Neutrophil (primary cell): ENCODE measurements around the gene TUBGCP4.
A peak's percentile ranks its signal among the peaks of the same experiment; 100 is the strongest.

Experiments
- H3K27ac ChIP-seq: fragments of 200-600 bp; sonication (generic); 2 replicates; pipeline ENCODE4 v1.5.1; 2016; ENCODE audit warnings: mild to moderate bottlenecking, moderate library complexity
- H3K27me3 ChIP-seq: fragments of 200-600 bp; sonication (generic); 2 replicates; pipeline ENCODE4 v1.6.0; 2016; ENCODE audit warnings: mild to moderate bottlenecking
- H3K36me3 ChIP-seq: fragments of 200-600 bp; sonication (generic); 2 replicates; pipeline ENCODE4 v1.5.1; 2017
- H3K4me1 ChIP-seq, 2 experiments: fragments of 200-600 bp in 1 of 2; sonication (generic) in 1 of 2; 1 replicate in 1 of 2; 2 replicates in 1 of 2; pipeline versions ENCODE4 v1.5.1 to v1.6.1; 2013 to 2016; ENCODE audit warnings: low read depth in 1 of 2, low read length in 1 of 2, mild to moderate bottlenecking in 1 of 2, moderate library complexity in 1 of 2; ENCODE audit not compliant: control insufficient read depth in 1 of 2, insufficient read depth in 1 of 2
- H3K4me3 ChIP-seq, 2 experiments: fragments of 200-600 bp in 1 of 2; sonication (generic) in 1 of 2; 1 replicate in 1 of 2; 2 replicates in 1 of 2; pipeline ENCODE4 v1.5.1; 2013 to 2016; ENCODE audit warnings: low read depth in 1 of 2, low read length in 1 of 2, mild to moderate bottlenecking in 1 of 2, moderate library complexity in 1 of 2
- H3K9me3 ChIP-seq: fragments of 200-600 bp; sonication (generic); 2 replicates; pipeline ENCODE4 v1.5.1; 2016
- CTCF ChIP-seq: fragments of 200-600 bp; sonication (generic); IDR thresholded peaks from 2 replicates; pipeline ENCODE4 v1.5.1; 2016; ENCODE audit warnings: antibody characterized with exemption

Gene TUBGCP4

GRCh38 chr15:43330780-43331087 lies 40.2 kb upstream of the TUBGCP4 start:
- Histone ChIP-seq H3K4me3 (peak overlapping the region; percentile 96), H3K9me3 (no peaks in the 10 kb centered on the region), H3K27me3 (no peaks in the 10 kb centered on the region), H3K36me3 (no peaks in the 10 kb centered on the region), H3K4me1 (peaks cover 17 to 18% of the 10 kb centered on the region in 2 experiments), H3K27ac (peak overlapping the region; percentile 90)
- TF ChIP-seq CTCF, result no peak

GRCh38 chr15:43346305-43346704 lies 24.6 kb upstream of the TUBGCP4 start:
- H3K36me3 ChIP-seq, result no peaks in the 10 kb centered on the region
- no peaks in the 10 kb centered on the region for H3K4me1 ChIP-seq
- no peak for TF ChIP-seq CTCF
- no peak overlapping the region for H3K27ac ChIP-seq
- no peaks in the 10 kb centered on the region for H3K9me3 ChIP-seq
- no peaks in the 10 kb centered on the region for H3K27me3 ChIP-seq
- H3K4me3 ChIP-seq, result no peak overlapping the region

- Histone ChIP-seq H3K4me3 (no peak overlapping the region), H3K27me3 (no peaks in the 10 kb centered on the region), H3K27ac (no peak overlapping the region), H3K36me3 (no peaks in the 10 kb centered on the region), H3K4me1 (no peaks in the 10 kb centered on the region), H3K9me3 (no peaks in the 10 kb centered on the region)
- TF ChIP-seq CTCF, result no peak
These were observed 23.8 kb upstream of the TUBGCP4 start for GRCh38 chr15:43347114-43347513.

- no peaks in the 10 kb centered on the region for H3K27me3 ChIP-seq
- H3K9me3 ChIP-seq, result no peaks in the 10 kb centered on the region
- no peaks in the 10 kb centered on the region for H3K36me3 ChIP-seq
- no peak overlapping the region for H3K4me3 ChIP-seq
- TF ChIP-seq CTCF, result no peak
- no peak overlapping the region for H3K27ac ChIP-seq
- no peaks in the 10 kb centered on the region for H3K4me1 ChIP-seq
These were observed 18.1 kb upstream of the TUBGCP4 start for GRCh38 chr15:43352693-43353382.

- Histone ChIP-seq H3K27me3 (no peaks in the 10 kb centered on the region), H3K4me3 (no peak overlapping the region), H3K9me3 (peaks cover 14% of the 10 kb centered on the region), H3K27ac (no peak overlapping the region), H3K36me3 (peaks cover 16% of the 10 kb centered on the region), H3K4me1 (peaks cover 0 to 7% of the 10 kb centered on the region in 2 experiments)
- no peak for TF ChIP-seq CTCF
These were observed 10.1 kb upstream of the TUBGCP4 start for GRCh38 chr15:43360821-43361220.
